IPS-18a (cell line): Measurements from ENCODE around the gene TMEM108.

Source experiments
- H3K27ac ChIP-seq: one replicate; pipeline ENCODE4 v1.5.1; 2013; ENCODE audit warnings: low read length
- H3K27me3 ChIP-seq: one replicate; pipeline ENCODE4 v1.6.1; 2013; ENCODE audit warnings: mild to moderate bottlenecking, low read length; ENCODE audit not compliant: control insufficient read depth, insufficient read depth
- H3K36me3 ChIP-seq: one replicate; pipeline ENCODE4 v1.6.1; 2013; ENCODE audit warnings: low read depth, low read length; ENCODE audit not compliant: control insufficient read depth
- H3K4me1 ChIP-seq: one replicate; pipeline ENCODE4 v1.6.1; 2013; ENCODE audit warnings: low read depth, low read length; ENCODE audit not compliant: control insufficient read depth
- H3K4me3 ChIP-seq: one replicate; pipeline ENCODE4 v1.5.1; 2013; ENCODE audit warnings: low read length
- H3K9ac ChIP-seq: one replicate; pipeline ENCODE4 v1.6.1; 2013; ENCODE audit warnings: mild to moderate bottlenecking, low read length, moderate library complexity
- H3K9me3 ChIP-seq: one replicate; pipeline ENCODE4 v1.6.1; 2013; ENCODE audit warnings: low read depth, low read length; ENCODE audit not compliant: control insufficient read depth

The TMEM108 gene

DNA sequence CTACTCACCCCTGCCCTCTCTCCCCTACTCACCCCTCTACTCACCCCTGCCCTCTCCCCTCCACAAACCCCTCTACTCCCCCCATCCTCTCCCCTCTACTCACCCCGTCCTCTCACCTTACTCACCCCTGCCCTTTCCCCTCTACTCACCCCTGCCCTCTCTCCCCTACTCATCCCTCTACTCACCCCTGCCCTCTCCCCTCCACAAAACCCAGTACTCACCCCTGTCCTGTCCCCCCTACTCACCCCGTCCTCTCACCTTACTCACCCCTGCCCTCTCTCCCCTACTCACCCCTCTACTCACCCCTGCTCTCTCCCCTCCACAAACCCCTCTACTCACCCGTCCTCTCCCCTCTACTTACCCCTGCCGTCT is 375.8 kb downstream of the TMEM108 start:
- Histone ChIP-seq H3K9ac (no peak overlapping the region), H3K9me3 (no peaks in the 10 kb centered on the region), H3K36me3 (no peaks in the 10 kb centered on the region), H3K27me3 (no peaks in the 10 kb centered on the region), H3K4me1 (no peaks in the 10 kb centered on the region), H3K4me3 (no peak overlapping the region), H3K27ac (no peak overlapping the region)

DNA sequence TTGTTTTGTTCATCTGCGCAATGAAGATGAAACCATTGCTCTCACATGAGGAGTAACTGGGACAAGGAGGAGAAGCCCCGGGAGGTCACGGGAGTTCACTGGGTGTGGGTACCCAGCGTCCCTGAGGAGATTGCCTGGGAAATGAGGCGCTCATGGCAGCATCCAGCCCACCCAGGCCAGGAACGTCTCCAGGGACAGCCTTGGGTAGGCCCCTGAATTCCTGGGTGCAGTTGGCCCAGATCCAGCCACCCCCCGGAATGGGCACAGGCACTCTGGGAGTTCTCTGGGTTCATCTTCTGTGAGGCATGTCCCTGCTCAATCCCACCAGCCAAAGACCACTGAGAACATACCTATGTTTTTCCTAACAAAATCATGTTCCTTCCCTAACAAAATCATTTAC is 380.2 kb downstream of the TMEM108 start:
- Histone ChIP-seq H3K4me3 (no peak overlapping the region), H3K9me3 (no peaks in the 10 kb centered on the region), H3K4me1 (no peaks in the 10 kb centered on the region), H3K27me3 (no peaks in the 10 kb centered on the region), H3K9ac (no peak overlapping the region), H3K36me3 (no peaks in the 10 kb centered on the region), H3K27ac (no peak overlapping the region)

DNA sequence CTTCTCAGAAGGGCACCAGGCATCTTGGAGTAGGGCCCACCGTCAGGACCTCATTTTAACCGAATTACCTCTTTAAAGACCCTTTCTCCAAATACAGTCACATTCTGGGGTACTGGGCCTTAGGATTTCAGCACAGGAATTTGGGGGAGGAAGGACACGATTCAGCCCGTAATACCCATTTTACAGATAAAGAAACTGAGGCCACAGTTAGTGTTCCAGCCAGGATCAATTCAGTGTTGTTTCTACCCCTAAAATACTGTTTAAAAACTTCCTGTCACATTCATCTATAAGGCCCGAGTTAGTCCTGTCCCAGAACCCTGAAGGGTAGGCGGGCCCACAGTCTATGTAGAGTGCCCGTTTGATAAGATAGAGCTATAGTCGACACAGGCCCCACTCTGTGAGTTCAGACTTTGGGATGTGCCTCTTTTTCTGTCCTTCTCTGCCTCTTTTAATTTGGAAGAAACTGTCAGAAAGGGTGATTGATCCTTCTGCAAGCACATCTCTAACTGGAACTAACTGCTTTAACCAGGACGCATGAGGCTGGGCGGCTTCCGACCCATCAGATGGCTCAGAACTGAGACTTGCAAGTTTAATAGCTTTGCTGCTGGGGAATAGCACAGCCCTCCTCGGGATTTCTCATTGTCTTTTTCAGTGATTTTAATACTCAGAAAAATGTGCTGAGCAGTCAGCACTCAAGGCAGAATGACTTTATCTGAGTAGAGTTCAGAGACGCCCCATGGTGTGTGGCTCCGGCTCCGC is 381.1 kb downstream of the TMEM108 start:
- no peak overlapping the region for H3K4me3 ChIP-seq
- no peaks in the 10 kb centered on the region for H3K27me3 ChIP-seq
- no peaks in the 10 kb centered on the region for H3K9me3 ChIP-seq
- no peak overlapping the region for H3K9ac ChIP-seq
- no peaks in the 10 kb centered on the region for H3K4me1 ChIP-seq
- H3K27ac ChIP-seq: no peak overlapping the region
- no peaks in the 10 kb centered on the region for H3K36me3 ChIP-seq

DNA sequence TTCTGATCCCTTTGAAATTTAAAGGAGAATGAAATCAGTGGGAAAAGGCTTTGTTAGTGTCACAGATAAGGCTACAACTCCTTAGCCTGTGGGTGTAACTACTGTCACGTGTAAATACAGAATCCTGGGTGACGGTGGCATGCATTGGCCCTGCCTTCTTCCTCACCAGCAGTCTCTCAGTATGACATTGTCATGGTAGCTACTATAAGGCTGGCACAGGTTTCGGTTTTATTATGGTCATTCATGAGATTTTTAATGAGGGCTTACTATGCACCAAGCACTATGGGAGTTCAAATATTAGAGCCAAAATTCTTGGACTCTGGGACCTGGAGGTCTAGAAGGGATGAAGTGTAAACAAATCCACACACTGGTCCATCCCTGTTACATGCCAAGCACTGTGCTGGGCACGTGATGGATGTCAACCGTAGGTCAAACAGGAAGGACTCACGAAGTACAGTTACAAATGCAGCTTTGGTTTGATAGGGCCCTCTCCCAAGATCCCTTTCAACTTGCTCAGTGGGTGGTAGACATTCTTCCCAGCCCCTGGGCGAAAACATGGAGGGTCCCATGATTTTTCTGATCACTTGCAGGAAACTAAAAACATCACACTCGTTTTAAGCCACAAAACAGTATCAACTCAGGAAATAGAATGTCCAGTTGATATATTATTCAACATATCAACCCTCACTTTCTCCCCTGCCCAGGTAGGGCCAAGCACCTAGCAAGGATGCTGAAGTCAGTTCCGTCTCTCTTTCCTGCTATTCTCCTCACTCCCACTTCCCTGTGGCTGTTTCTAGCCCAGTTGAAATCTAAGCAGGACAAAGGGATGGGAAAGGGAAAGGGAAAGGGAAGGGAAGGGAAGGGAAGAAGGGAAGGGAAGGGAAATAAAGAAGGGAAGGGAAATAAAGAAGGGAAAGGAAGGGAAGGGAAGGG is 387.0 kb downstream of the TMEM108 start:
- Histone ChIP-seq H3K4me3 (no peak overlapping the region), H3K4me1 (no peaks in the 10 kb centered on the region), H3K27me3 (no peaks in the 10 kb centered on the region), H3K36me3 (no peaks in the 10 kb centered on the region), H3K9me3 (no peaks in the 10 kb centered on the region), H3K9ac (no peak overlapping the region), H3K27ac (no peak overlapping the region)

DNA sequence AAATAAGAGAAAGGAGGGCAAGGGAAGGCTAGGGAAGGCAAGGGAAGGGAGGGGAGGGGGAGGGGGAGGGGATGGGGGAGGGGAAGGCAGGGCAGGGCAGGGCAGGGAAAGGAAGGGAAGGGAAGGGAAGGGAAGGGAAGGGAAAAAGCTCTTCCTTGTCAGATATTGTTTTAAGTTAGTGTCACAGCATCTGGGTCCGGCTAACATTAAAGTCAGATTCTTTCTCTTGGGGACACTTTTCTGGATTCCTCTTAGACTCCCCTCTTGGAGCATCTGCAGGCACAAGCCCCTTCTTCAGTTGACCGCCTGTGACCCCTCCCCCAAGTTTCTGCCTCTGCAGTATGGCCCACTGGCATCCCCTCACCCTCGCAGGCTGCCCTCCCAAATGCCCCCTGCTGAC is 387.7 kb downstream of the TMEM108 start:
- Histone ChIP-seq H3K9ac (no peak overlapping the region), H3K27ac (no peak overlapping the region), H3K4me1 (no peaks in the 10 kb centered on the region), H3K4me3 (no peak overlapping the region), H3K36me3 (no peaks in the 10 kb centered on the region), H3K9me3 (no peaks in the 10 kb centered on the region), H3K27me3 (no peaks in the 10 kb centered on the region)

DNA sequence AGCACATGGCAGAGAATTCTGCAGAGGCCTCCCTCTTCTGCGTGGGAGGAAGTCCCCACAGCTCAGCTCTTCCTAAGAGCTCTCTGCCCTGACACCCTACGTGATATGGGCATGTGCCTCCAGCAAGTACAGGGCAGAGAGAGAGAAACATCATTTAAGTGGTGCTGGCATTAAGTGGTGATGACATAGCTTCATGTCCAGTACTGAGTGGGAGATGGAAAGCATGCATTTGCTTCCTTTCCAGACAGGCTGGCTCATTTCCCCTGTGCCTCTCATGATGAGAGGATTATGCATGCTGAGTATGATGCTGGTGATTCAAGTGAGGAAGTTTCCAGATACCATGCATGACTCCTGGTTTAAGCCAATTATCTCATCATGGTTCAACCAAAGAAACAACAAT is 388.5 kb downstream of the TMEM108 start:
- no peak overlapping the region for H3K27ac ChIP-seq

DNA sequence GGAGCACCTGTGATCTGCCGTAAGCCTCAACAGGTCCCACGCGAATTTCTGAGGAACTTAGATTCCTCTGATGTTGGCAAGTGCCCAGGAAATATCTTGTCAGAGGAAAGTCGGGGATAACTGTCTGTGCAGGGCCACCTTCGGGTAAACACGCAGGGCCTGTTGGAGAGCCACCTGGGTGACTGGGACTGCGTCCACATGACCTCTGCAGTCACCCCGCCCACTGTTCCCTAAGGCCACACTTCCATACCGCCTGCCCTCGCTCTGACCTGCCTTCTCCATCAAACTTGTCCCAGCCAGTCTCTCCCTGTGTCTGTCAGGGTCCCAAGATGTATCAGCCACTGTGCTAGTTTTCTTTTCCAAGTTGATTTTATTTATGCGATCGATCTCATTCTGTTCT is 390.4 kb downstream of the TMEM108 start:
- Histone ChIP-seq H3K27me3 (no peaks in the 10 kb centered on the region), H3K9ac (no peak overlapping the region), H3K27ac (no peak overlapping the region), H3K36me3 (no peaks in the 10 kb centered on the region), H3K4me1 (no peaks in the 10 kb centered on the region), H3K9me3 (no peaks in the 10 kb centered on the region), H3K4me3 (no peak overlapping the region)

More for the DNA sequence above, 388.5 kb downstream of the TMEM108 start:
- H3K9me3 ChIP-seq: no peaks in the 10 kb centered on the region
- H3K27me3 ChIP-seq: no peaks in the 10 kb centered on the region
- no peak overlapping the region for H3K9ac ChIP-seq
- H3K4me3 ChIP-seq: no peak overlapping the region
- no peaks in the 10 kb centered on the region for H3K4me1 ChIP-seq
- no peaks in the 10 kb centered on the region for H3K36me3 ChIP-seq

DNA sequence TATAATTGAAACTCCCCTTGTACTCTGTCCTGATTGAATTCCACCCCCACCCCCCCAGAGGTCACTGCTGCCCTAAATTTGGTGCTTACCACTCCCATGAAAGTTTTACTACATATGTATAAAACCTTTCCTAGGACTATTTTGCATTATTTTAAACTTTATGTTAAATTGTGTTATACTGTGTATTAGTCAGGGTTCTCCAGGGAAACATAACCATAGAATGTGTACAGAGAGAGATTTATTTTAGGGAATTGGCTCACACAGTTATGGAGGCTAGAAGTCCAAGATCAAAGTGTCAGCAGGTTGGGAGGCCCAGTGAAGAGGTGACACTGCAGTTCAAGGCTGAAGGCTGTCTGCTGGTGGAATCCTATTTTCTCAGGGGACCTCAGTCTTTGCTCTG is 390.9 kb downstream of the TMEM108 start:
- no peak overlapping the region for H3K9ac ChIP-seq

DNA sequence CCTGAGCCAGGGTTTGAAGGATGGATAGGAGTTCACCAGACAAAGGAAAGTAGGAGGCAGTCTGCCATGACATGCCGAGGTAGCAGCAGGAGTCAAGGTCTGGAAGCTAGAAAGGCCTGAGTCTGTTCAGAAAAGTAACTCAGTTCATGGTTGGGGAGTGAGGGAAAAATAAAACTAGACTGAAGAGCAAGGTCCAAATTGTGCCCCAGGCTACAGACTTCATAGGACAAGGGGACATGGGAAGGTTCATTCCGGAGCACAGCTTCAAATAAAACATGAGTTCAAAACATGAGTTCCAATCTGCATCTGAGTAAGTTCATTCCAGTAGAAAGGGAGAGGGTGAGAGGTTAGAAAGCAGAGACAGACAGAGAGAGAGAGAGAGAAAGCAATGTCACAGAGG is 401.4 kb downstream of the TMEM108 start:
- Histone ChIP-seq H3K27ac (no peak overlapping the region), H3K9me3 (no peaks in the 10 kb centered on the region), H3K4me3 (no peak overlapping the region), H3K4me1 (no peaks in the 10 kb centered on the region), H3K36me3 (no peaks in the 10 kb centered on the region), H3K9ac (no peak overlapping the region), H3K27me3 (no peaks in the 10 kb centered on the region)

More for the DNA sequence above, 390.9 kb downstream of the TMEM108 start:
- Histone ChIP-seq H3K4me1 (no peaks in the 10 kb centered on the region), H3K9me3 (no peaks in the 10 kb centered on the region), H3K27ac (no peak overlapping the region), H3K4me3 (no peak overlapping the region), H3K36me3 (no peaks in the 10 kb centered on the region), H3K27me3 (no peaks in the 10 kb centered on the region)

DNA sequence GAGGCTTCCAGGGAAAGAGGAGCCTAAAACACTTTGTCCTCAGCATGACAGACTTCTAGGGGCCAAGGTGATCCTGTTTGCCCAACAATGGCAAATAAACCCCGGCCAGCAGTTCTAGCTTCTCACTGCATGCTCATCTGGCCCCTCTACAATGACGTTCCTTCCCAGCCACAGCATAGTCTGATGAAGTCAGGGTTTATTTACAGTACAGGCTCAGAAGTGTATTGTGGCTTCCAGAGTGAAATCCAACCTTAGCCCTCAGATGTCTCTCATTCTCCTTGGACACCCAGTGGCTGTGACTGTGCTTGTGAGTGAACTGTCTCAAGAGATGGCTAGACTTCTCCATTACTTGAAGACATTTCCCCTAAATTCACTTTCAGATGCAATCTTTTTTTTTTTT is 402.5 kb downstream of the TMEM108 start:
- H3K27me3 ChIP-seq: no peaks in the 10 kb centered on the region
- no peaks in the 10 kb centered on the region for H3K4me1 ChIP-seq
- H3K9ac ChIP-seq: no peak overlapping the region
- H3K36me3 ChIP-seq: no peaks in the 10 kb centered on the region
- no peaks in the 10 kb centered on the region for H3K9me3 ChIP-seq
- H3K4me3 ChIP-seq: no peak overlapping the region
- H3K27ac ChIP-seq: no peak overlapping the region

DNA sequence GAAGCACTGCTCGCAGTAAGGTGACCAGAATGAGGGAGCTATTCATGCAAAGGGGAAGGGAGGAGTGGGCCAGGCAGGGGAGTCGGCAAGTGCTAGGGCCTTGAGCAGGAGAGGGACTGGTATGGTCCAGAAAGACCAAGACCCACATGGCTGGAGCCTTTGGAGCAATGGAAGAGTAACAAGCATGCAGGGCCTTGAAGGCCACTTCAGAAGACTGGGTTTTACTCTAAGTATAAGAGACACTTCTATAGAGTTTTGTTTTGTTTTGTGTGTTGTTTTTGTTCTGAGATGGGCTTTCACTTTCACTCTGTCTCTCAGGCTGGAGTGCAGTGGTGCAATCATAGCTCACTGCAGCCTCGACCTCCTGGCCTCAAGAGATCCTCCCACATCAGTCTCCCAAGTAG is 403.7 kb downstream of the TMEM108 start:
- no peak overlapping the region for H3K27ac ChIP-seq
- H3K4me3 ChIP-seq: no peak overlapping the region
- no peaks in the 10 kb centered on the region for H3K36me3 ChIP-seq
- no peaks in the 10 kb centered on the region for H3K4me1 ChIP-seq
- H3K27me3 ChIP-seq: no peaks in the 10 kb centered on the region
- H3K9ac ChIP-seq: no peak overlapping the region
- H3K9me3 ChIP-seq: no peaks in the 10 kb centered on the region
